Astrocyte (in vitro differentiated cells and primary cell): Measurements from ENCODE around the gene F2. TPM values are rescaled to one million over a fixed set of nuclear protein-coding genes. Genes with fewer than 3 reads are reported as not detected.

Source experiments
- DNase-seq: peaks from one replicate; pipeline ENCODE4 v3.0.0-alpha.2; 2010; ENCODE audit warnings: low read depth
- FAIRE-seq: peaks from 2 replicates; lab custom pipeline; 2011; peaks lifted over from hg19 to GRCh38; lab: Jason Lieb, UNC
- H2AFZ ChIP-seq: 2 replicates; pipeline ENCODE4 v1.6.0; 2012; ENCODE audit warnings: low read depth, low read length, inconsistent platforms
- H3K27ac ChIP-seq: 2 replicates; pipeline ENCODE4 v1.5.1; 2011; ENCODE audit warnings: low read depth, low read length, inconsistent platforms
- H3K27me3 ChIP-seq: 2 replicates; pipeline ENCODE4 v1.6.0; 2011; ENCODE audit warnings: low read length, inconsistent platforms; ENCODE audit not compliant: insufficient read depth
- H3K36me3 ChIP-seq: 2 replicates; pipeline ENCODE4 v1.5.1; 2011; ENCODE audit warnings: low read length, inconsistent platforms; ENCODE audit not compliant: insufficient read depth
- H3K4me1 ChIP-seq: 2 replicates; pipeline ENCODE4 v1.5.1; 2011; ENCODE audit warnings: low read length, inconsistent platforms; ENCODE audit not compliant: insufficient read depth
- H3K4me2 ChIP-seq: 2 replicates; pipeline ENCODE4 v1.6.0; 2012; ENCODE audit warnings: low read length, inconsistent platforms
- H3K4me3 ChIP-seq: 2 replicates; pipeline ENCODE4 v1.5.1; 2011; ENCODE audit warnings: low read depth, mild to moderate bottlenecking, low read length, inconsistent platforms; ENCODE audit not compliant: insufficient read depth
- H3K79me2 ChIP-seq: 2 replicates; pipeline ENCODE4 v1.6.0; 2012; ENCODE audit warnings: mild to moderate bottlenecking, low read length, inconsistent platforms; ENCODE audit not compliant: insufficient read depth
- H3K9ac ChIP-seq: 2 replicates; pipeline ENCODE4 v1.6.0; 2012; ENCODE audit warnings: mild to moderate bottlenecking, low read length, inconsistent platforms
- H3K9me3 ChIP-seq: 2 replicates; pipeline ENCODE4 v1.5.1; 2012; ENCODE audit warnings: low read depth, mild to moderate bottlenecking, low read length, inconsistent platforms; ENCODE audit not compliant: insufficient read depth
- H4K20me1 ChIP-seq: 2 replicates; pipeline ENCODE4 v1.6.0; 2012; ENCODE audit warnings: low read length, inconsistent platforms; ENCODE audit not compliant: insufficient read depth
- H3K27ac Mint-ChIP-seq: one replicate; pipeline ENCODE4 v1.8.0; 2021; ENCODE audit warnings: mild to moderate bottlenecking, mixed read lengths; ENCODE audit not compliant: unreplicated experiment
- H3K27me3 Mint-ChIP-seq: one replicate; pipeline ENCODE4 v1.8.0; 2021; ENCODE audit warnings: low read depth, mixed read lengths; ENCODE audit not compliant: unreplicated experiment
- H3K36me3 Mint-ChIP-seq: one replicate; pipeline ENCODE4 v1.8.0; 2021; ENCODE audit warnings: low read depth, mixed read lengths; ENCODE audit not compliant: unreplicated experiment
- H3K4me1 Mint-ChIP-seq: one replicate; pipeline ENCODE4 v1.8.0; 2021; ENCODE audit warnings: low read depth, mixed read lengths; ENCODE audit not compliant: unreplicated experiment
- H3K4me3 Mint-ChIP-seq: one replicate; pipeline ENCODE4 v1.8.0; 2021; ENCODE audit warnings: mild to moderate bottlenecking, moderate library complexity, mixed read lengths; ENCODE audit not compliant: unreplicated experiment
- H3K9me3 Mint-ChIP-seq: one replicate; pipeline ENCODE4 v1.8.0; 2021; ENCODE audit warnings: mild to moderate bottlenecking, mixed read lengths; ENCODE audit not compliant: unreplicated experiment
- CTCF ChIP-seq: IDR thresholded peaks from 2 replicates; pipeline ENCODE4 v1.5.1; 2011; ENCODE audit warnings: low read depth, mild to moderate bottlenecking, inconsistent platforms, low read length, moderate library complexity; ENCODE audit not compliant: insufficient read depth
- EZH2 ChIP-seq: IDR thresholded peaks from 2 replicates; pipeline ENCODE4 v1.6.1; 2012; ENCODE audit warnings: mild to moderate bottlenecking, low read length, inconsistent platforms; ENCODE audit not compliant: insufficient read depth
- total RNA-seq: library from RNA; stranded (reverse); gene quantifications from 2 replicates; pipeline ENCODE4 v1.2.1, GENCODE V29; 2021

Gene F2
- total RNA-seq, 1 donor from 2014 or later = 0.57 TPM

GRCh38 chr11:46698597-46698996, 20.4 kb upstream of the F2 start:
- no peaks in the 10 kb centered on the region for H3K27me3 Mint-ChIP-seq
- Histone ChIP-seq H3K79me2 (peaks cover 86% of the 10 kb centered on the region), H3K4me1 (peaks cover 34% of the 10 kb centered on the region), H3K9ac (peak overlapping the region; percentile 19), H3K36me3 (peaks cover 30% of the 10 kb centered on the region), H3K27me3 (no peaks in the 10 kb centered on the region), H3K4me2 (peak overlapping the region; percentile 93), H3K9me3 (no peaks in the 10 kb centered on the region), H3K27ac (no peak overlapping the region), H2AFZ (no peak overlapping the region), H3K4me3 (peak overlapping the region; percentile 97), H4K20me1 (peaks cover 35% of the 10 kb centered on the region)
- FAIRE-seq (no peak), DNase-seq (no peak)
- H3K27ac Mint-ChIP-seq = peak overlapping the region; percentile 100
- H3K4me1 Mint-ChIP-seq = peaks cover 58% of the 10 kb centered on the region
- H3K36me3 Mint-ChIP-seq = peaks cover 12% of the 10 kb centered on the region
- peak overlapping the region; percentile 95 for H3K4me3 Mint-ChIP-seq
- H3K9me3 Mint-ChIP-seq = no peaks in the 10 kb centered on the region
- TF ChIP-seq CTCF (no peak), EZH2 (no peak)

- Histone ChIP-seq H2AFZ (peak within 1 kb of the TSS; percentile 97), H3K9me3 (no peaks in the 10 kb centered on the region), H3K4me1 (peaks cover 34% of the 10 kb centered on the region), H3K27me3 (no peaks in the 10 kb centered on the region), H3K4me2 (peak within 1 kb of the TSS; percentile 93), H3K79me2 (peaks cover 94% of the 10 kb centered on the region), H3K4me3 (peak within 1 kb of the TSS; percentile 97), H3K27ac (peak within 1 kb of the TSS; percentile 98), H3K9ac (peak within 1 kb of the TSS; percentile 94), H3K36me3 (peaks cover 27% of the 10 kb centered on the region), H4K20me1 (peaks cover 37% of the 10 kb centered on the region)
- peak within 1 kb of the TSS; percentile 95 for H3K4me3 Mint-ChIP-seq
- DNase-seq = peak; percentile 97
- peak; percentile 70 for FAIRE-seq
- no peak for TF ChIP-seq CTCF
- no peak for TF ChIP-seq EZH2
- H3K9me3 Mint-ChIP-seq = no peaks in the 10 kb centered on the region
- H3K4me1 Mint-ChIP-seq = peaks cover 44% of the 10 kb centered on the region
- H3K27me3 Mint-ChIP-seq = no peaks in the 10 kb centered on the region
- H3K36me3 Mint-ChIP-seq = peaks cover 10% of the 10 kb centered on the region
- H3K27ac Mint-ChIP-seq = peak within 1 kb of the TSS; percentile 100
These were observed 18.6 kb upstream of the F2 start, which contains the start of the genes ARHGAP1 and ZNF408 for GRCh38 chr11:46700241-46701077. Gene ARHGAP1, minus strand, starts transcription at chr11:46700619. Its CDS starts 4,512 bp downstream, at chr11:46696107. Gene ZNF408, plus strand, starts transcription at chr11:46701031. Its CDS starts 17 bp downstream, at chr11:46701048.
